GM23338 (cell line): Measurements from ENCODE around the gene AZIN2. TPM values are rescaled to one million over a fixed set of nuclear protein-coding genes. Genes with fewer than 3 reads are reported as not detected.

ENCODE experiments used
- ATAC-seq: fragments of 200-7000 bp; cut with Tn5 transposase; 3 replicates; pipeline ENCODE4 v1.9.1; 2020
- DNase-seq: peaks from one replicate; pipeline ENCODE4 v3.0.0-alpha.2; 2015; ENCODE audit warnings: low spot score
- H2AFZ ChIP-seq: fragments of 200-600 bp; sonication (generic); 2 replicates; pipeline ENCODE4 v1.8.0; 2016; ENCODE audit warnings: antibody characterized with exemption, mild to moderate bottlenecking, moderate library complexity
- H3F3A ChIP-seq: fragments of 200-600 bp; sonication (generic); replicated peaks from 2 replicates; pipeline ENCODE4 v1.8.0; 2017; ENCODE audit warnings: antibody characterized with exemption, mixed run types, low read depth
- H3K27ac ChIP-seq: fragments of 200-600 bp; sonication (generic); 2 replicates; pipeline ENCODE4 v1.6.1; 2016; ENCODE audit warnings: low read depth
- H3K27me3 ChIP-seq: fragments of 200-600 bp; sonication (generic); 2 replicates; pipeline ENCODE4 v1.8.0; 2016; ENCODE audit warnings: mild to moderate bottlenecking, mixed run types, moderate library complexity; ENCODE audit not compliant: insufficient read depth
- H3K36me3 ChIP-seq: fragments of 200-600 bp; sonication (generic); 2 replicates; pipeline ENCODE4 v1.8.0; 2016; ENCODE audit warnings: mild to moderate bottlenecking; ENCODE audit not compliant: insufficient read depth
- H3K4me1 ChIP-seq: fragments of 200-600 bp; sonication (generic); 2 replicates; pipeline ENCODE4 v1.8.0; 2016; ENCODE audit warnings: mild to moderate bottlenecking, moderate library complexity; ENCODE audit not compliant: insufficient read depth
- H3K4me2 ChIP-seq: fragments of 200-600 bp; sonication (generic); 2 replicates; pipeline ENCODE4 v1.7.1; 2017; ENCODE audit warnings: mixed run types
- H3K4me3 ChIP-seq: fragments of 200-600 bp; sonication (generic); 2 replicates; pipeline ENCODE4 v1.6.1; 2016; ENCODE audit warnings: mixed run types
- H3K79me2 ChIP-seq: fragments of 200-600 bp; sonication (generic); replicated peaks from 2 replicates; pipeline ENCODE4 v1.8.0; 2017; ENCODE audit warnings: mild to moderate bottlenecking; ENCODE audit not compliant: insufficient read depth
- H3K9me2 ChIP-seq: fragments of 200-600 bp; sonication (generic); 2 replicates; pipeline ENCODE4 v1.8.0; 2017; ENCODE audit not compliant: insufficient read depth
- H4K20me1 ChIP-seq: fragments of 200-600 bp; sonication (generic); replicated peaks from 2 replicates; pipeline ENCODE4 v1.8.0; 2017; ENCODE audit warnings: mild to moderate bottlenecking; ENCODE audit not compliant: insufficient read depth
- H3K27ac Mint-ChIP-seq: 2 replicates; pipeline ENCODE4 v1.8.0; 2020; ENCODE audit warnings: inconsistent platforms, mild to moderate bottlenecking, moderate library complexity, mixed read lengths
- H3K27me3 Mint-ChIP-seq: 3 replicates; pipeline ENCODE4 v1.8.0; 2022; ENCODE audit warnings: low read depth, mild to moderate bottlenecking, moderate library complexity, mixed read lengths, inconsistent platforms; ENCODE audit not compliant: insufficient read depth, poor library complexity
- H3K36me3 Mint-ChIP-seq: 3 replicates; pipeline ENCODE4 v1.8.0; 2021; ENCODE audit warnings: low read depth, mild to moderate bottlenecking, inconsistent platforms, moderate library complexity, mixed read lengths
- H3K4me1 Mint-ChIP-seq: 3 replicates; pipeline ENCODE4 v1.8.0; 2020; ENCODE audit warnings: mild to moderate bottlenecking, inconsistent platforms, mixed read lengths
- H3K4me3 Mint-ChIP-seq: 3 replicates; pipeline ENCODE4 v1.8.0; 2021; ENCODE audit warnings: moderate library complexity, mild to moderate bottlenecking, inconsistent platforms, mixed read lengths
- H3K9me3 Mint-ChIP-seq: 3 replicates; pipeline ENCODE4 v1.8.0; 2020; ENCODE audit warnings: moderate library complexity, mild to moderate bottlenecking, inconsistent platforms, mixed read lengths
- CREB1 ChIP-seq: fragments of 250-450 bp; sonication (Bioruptor Pico); IDR thresholded peaks from 2 replicates; pipeline ENCODE4 v1.5.0; 2020; ENCODE audit warnings: low read depth, mild to moderate bottlenecking, moderate library complexity
- ETS1 ChIP-seq: IDR thresholded peaks from 2 replicates; pipeline ENCODE4 v1.6.1; 2016; ENCODE audit warnings: antibody characterized with exemption
- EZH2 ChIP-seq: fragments of 200-600 bp; sonication (generic); IDR thresholded peaks from one replicate; pipeline ENCODE4 v1.8.0; 2017; ENCODE audit warnings: antibody characterized with exemption, mild to moderate bottlenecking, low read depth; ENCODE audit not compliant: unreplicated experiment
- EZH2phosphoT487 ChIP-seq: fragments of 200-600 bp; sonication (generic); IDR thresholded peaks from one replicate; pipeline ENCODE4 v1.8.1; 2018; ENCODE audit warnings: antibody characterized with exemption; ENCODE audit not compliant: unreplicated experiment
- JUNB ChIP-seq: IDR thresholded peaks from one replicate; pipeline ENCODE4 v1.6.1; 2016; ENCODE audit warnings: antibody characterized with exemption; ENCODE audit not compliant: unreplicated experiment
- NANOG ChIP-seq: IDR thresholded peaks from 2 replicates; pipeline ENCODE4 v1.6.1; 2016; ENCODE audit warnings: antibody characterized with exemption, borderline replicate concordance
- POLR2AphosphoS5 ChIP-seq: IDR thresholded peaks from 2 replicates; pipeline ENCODE4 v1.6.1; 2016; ENCODE audit warnings: antibody characterized with exemption, low read depth
- STAT1 ChIP-seq: IDR thresholded peaks from one replicate; pipeline ENCODE4 v1.6.1; 2016; ENCODE audit warnings: antibody characterized with exemption; ENCODE audit not compliant: unreplicated experiment
- ZNF114 ChIP-seq: fragments of 250-450 bp; sonication (Bioruptor Pico); IDR thresholded peaks from 2 replicates; pipeline ENCODE4 v1.5.0; 2020; ENCODE audit warnings: mild to moderate bottlenecking, moderate library complexity
- ZNF331 ChIP-seq: fragments of 250-450 bp; sonication (Bioruptor Pico); IDR thresholded peaks from 2 replicates; pipeline ENCODE4 v1.5.0; 2020; ENCODE audit warnings: low read depth, mild to moderate bottlenecking, moderate library complexity
- ZNF462 ChIP-seq: fragments of 250-450 bp; sonication (Bioruptor Pico); IDR thresholded peaks from 2 replicates; pipeline ENCODE4 v1.5.0; 2020; ENCODE audit warnings: mild to moderate bottlenecking, moderate library complexity
- polyA plus RNA-seq: library from polyadenylated mRNA; unstranded; fragments of >200 nt; fragmentation: Nextera tagmentation; extraction: Ambion mirVana; gene quantifications from 2 replicates; pipeline ENCODE4 v1.2.1, GENCODE V29; 2016
- total RNA-seq: library from RNA; depleted of rRNA; stranded (reverse); fragments of >200 nt; shearing (Covaris generic); gene quantifications from 2 replicates; pipeline ENCODE4 v1.2.3, GENCODE V29; 2014
- TF ChIP-seq, protein P1 (sequence below): IDR thresholded peaks from one replicate; pipeline ENCODE4 v1.6.1; 2018; ENCODE audit warnings: antibody characterized with exemption; ENCODE audit not compliant: unreplicated experiment
- TF ChIP-seq, protein P2 (sequence below), 2 experiments: fragments of 200-600 bp in 1 of 2; sonication (generic) in 1 of 2; conservative IDR thresholded peaks; 2 replicates each; pipeline versions ENCODE4 v1.5.1 to v1.6.1; 2016 to 2017; ENCODE audit warnings: antibody characterized with exemption in 2 of 2, low read depth in 2 of 2, mild to moderate bottlenecking in 2 of 2, moderate library complexity in 1 of 2

Gene AZIN2
- total and polyA plus RNA-seq, 2 experiments from 2014 or later: 0.37 to 1.2 TPM

DNA sequence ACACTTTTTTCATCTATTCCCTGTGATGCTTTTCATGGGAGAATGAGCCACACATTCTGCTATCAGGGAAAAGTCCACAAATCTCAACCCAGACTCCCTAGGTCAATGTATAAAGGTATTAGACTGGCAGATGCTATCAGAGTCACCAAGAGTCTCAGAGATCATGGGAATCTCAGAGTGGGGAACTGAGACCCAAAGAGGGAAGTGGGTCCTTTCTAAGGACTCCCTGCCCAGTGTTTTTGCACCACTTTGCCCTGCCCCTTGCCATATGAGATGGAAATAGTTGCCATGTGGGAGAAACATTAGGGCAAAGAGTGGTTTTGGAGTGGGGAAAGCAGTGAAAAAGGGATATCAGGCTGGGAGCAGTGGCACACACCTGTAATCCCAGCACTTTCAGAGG lies 19.1 kb upstream of the AZIN2 start:
- Mint-ChIP-seq H3K27me3 (peaks cover 3% of the 10 kb centered on the region), H3K9me3 (peaks cover 62% of the 10 kb centered on the region), H3K36me3 (peaks cover 32% of the 10 kb centered on the region), H3K4me1 (no peaks in the 10 kb centered on the region), H3K27ac (no peak overlapping the region), H3K4me3 (no peak overlapping the region)
- Histone ChIP-seq H4K20me1 (no peaks in the 10 kb centered on the region), H3K4me1 (no peaks in the 10 kb centered on the region), H3F3A (no peaks in the 10 kb centered on the region), H3K27ac (no peak overlapping the region), H3K79me2 (no peaks in the 10 kb centered on the region), H3K4me2 (no peak overlapping the region), H3K9me2 (no peaks in the 10 kb centered on the region), H2AFZ (no peak overlapping the region), H3K27me3 (no peaks in the 10 kb centered on the region), H3K36me3 (no peaks in the 10 kb centered on the region; the same call in 1 of the 2 replicates), H3K4me3 (no peak overlapping the region)
- ATAC-seq: no peak
- DNase-seq: no peak
- TF ChIP-seq STAT1: no peak
- no peak for TF ChIP-seq ZNF331 (CRISPR knock-in tag)
- TF ChIP-seq EZH2phosphoT487: no peak
- no peak for TF ChIP-seq CREB1 (CRISPR knock-in tag)
- TF ChIP-seq, protein P1, sequence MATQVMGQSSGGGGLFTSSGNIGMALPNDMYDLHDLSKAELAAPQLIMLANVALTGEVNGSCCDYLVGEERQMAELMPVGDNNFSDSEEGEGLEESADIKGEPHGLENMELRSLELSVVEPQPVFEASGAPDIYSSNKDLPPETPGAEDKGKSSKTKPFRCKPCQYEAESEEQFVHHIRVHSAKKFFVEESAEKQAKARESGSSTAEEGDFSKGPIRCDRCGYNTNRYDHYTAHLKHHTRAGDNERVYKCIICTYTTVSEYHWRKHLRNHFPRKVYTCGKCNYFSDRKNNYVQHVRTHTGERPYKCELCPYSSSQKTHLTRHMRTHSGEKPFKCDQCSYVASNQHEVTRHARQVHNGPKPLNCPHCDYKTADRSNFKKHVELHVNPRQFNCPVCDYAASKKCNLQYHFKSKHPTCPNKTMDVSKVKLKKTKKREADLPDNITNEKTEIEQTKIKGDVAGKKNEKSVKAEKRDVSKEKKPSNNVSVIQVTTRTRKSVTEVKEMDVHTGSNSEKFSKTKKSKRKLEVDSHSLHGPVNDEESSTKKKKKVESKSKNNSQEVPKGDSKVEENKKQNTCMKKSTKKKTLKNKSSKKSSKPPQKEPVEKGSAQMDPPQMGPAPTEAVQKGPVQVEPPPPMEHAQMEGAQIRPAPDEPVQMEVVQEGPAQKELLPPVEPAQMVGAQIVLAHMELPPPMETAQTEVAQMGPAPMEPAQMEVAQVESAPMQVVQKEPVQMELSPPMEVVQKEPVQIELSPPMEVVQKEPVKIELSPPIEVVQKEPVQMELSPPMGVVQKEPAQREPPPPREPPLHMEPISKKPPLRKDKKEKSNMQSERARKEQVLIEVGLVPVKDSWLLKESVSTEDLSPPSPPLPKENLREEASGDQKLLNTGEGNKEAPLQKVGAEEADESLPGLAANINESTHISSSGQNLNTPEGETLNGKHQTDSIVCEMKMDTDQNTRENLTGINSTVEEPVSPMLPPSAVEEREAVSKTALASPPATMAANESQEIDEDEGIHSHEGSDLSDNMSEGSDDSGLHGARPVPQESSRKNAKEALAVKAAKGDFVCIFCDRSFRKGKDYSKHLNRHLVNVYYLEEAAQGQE: no peak
- TF ChIP-seq EZH2: no peak
- no peak for TF ChIP-seq POLR2AphosphoS5
- TF ChIP-seq ZNF114 (CRISPR knock-in tag): no peak
- TF ChIP-seq, protein P2, sequence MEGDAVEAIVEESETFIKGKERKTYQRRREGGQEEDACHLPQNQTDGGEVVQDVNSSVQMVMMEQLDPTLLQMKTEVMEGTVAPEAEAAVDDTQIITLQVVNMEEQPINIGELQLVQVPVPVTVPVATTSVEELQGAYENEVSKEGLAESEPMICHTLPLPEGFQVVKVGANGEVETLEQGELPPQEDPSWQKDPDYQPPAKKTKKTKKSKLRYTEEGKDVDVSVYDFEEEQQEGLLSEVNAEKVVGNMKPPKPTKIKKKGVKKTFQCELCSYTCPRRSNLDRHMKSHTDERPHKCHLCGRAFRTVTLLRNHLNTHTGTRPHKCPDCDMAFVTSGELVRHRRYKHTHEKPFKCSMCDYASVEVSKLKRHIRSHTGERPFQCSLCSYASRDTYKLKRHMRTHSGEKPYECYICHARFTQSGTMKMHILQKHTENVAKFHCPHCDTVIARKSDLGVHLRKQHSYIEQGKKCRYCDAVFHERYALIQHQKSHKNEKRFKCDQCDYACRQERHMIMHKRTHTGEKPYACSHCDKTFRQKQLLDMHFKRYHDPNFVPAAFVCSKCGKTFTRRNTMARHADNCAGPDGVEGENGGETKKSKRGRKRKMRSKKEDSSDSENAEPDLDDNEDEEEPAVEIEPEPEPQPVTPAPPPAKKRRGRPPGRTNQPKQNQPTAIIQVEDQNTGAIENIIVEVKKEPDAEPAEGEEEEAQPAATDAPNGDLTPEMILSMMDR (conservative IDR thresholded peaks at IDR 0.05; ENCODE audit: low read depth in 2 of 2): no peak
- no peak for TF ChIP-seq ZNF462 (CRISPR knock-in tag)
- no peak for TF ChIP-seq ETS1
- TF ChIP-seq JUNB: no peak
- TF ChIP-seq NANOG: no peak
